Measurements from ENCODE around the gene S100A3.

DNA sequence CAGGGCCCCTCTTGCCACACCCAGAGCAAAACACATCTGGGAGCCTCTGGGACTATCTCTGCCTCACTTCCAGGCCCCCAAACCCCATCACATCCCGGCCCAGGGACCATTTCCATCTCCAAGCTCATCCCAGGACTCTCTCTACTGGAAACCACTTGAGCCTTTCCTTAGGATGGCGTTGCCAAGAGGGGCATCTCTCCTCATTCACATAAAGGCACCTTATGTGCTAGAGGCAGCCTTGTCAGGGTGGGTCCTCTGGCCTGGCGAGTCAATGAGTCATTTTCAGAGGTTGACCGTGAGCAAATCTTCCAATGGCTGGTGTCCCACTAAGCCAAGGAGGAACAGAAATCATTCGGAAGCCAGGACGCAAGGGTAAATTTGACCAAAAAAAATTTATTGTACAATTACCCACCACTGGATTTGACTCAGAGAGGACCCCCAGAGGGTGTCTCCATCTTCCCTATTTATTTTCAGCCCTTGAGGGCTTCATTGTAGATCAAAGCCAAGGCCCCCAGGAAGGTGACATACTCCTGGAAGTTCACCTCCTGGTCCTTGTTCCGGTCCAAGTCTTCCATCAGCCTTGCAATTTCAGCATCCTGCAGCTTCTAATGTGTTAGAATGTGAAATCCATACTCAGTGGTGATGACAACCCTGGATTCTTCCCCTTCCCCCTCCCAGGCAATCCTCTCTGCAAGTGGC is 14.7 kb downstream of the S100A3 start:
- TF ChIP-seq, protein P1, sequence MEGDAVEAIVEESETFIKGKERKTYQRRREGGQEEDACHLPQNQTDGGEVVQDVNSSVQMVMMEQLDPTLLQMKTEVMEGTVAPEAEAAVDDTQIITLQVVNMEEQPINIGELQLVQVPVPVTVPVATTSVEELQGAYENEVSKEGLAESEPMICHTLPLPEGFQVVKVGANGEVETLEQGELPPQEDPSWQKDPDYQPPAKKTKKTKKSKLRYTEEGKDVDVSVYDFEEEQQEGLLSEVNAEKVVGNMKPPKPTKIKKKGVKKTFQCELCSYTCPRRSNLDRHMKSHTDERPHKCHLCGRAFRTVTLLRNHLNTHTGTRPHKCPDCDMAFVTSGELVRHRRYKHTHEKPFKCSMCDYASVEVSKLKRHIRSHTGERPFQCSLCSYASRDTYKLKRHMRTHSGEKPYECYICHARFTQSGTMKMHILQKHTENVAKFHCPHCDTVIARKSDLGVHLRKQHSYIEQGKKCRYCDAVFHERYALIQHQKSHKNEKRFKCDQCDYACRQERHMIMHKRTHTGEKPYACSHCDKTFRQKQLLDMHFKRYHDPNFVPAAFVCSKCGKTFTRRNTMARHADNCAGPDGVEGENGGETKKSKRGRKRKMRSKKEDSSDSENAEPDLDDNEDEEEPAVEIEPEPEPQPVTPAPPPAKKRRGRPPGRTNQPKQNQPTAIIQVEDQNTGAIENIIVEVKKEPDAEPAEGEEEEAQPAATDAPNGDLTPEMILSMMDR (IDR thresholded peaks at IDR 0.05; ENCODE audit: insufficient read depth, low read length, poor library complexity, severe bottlenecking): no peak
- TF ChIP-seq EZH2phosphoT487 (conservative IDR thresholded peaks at IDR 0.05; ENCODE audit: low read length): no peak

All from SU-DHL-6 (cell line).